HG03159 (cell line): ENCODE measurements around the gene ARL10.
"Not testable (repeated sequence)": the region's sequence is repeated elsewhere in the genome, so short reads cannot be mapped to it uniquely, and the experiment has no call there.

Source experiments
- ATAC-seq: cut with Tn5 transposase; IDR thresholded peaks from one replicate; pipeline ENCODE4 v1.9.1; 2021; ENCODE audit warnings: mild to moderate bottlenecking, moderate library complexity; ENCODE audit not compliant: unreplicated experiment

The ARL10 gene

DNA sequence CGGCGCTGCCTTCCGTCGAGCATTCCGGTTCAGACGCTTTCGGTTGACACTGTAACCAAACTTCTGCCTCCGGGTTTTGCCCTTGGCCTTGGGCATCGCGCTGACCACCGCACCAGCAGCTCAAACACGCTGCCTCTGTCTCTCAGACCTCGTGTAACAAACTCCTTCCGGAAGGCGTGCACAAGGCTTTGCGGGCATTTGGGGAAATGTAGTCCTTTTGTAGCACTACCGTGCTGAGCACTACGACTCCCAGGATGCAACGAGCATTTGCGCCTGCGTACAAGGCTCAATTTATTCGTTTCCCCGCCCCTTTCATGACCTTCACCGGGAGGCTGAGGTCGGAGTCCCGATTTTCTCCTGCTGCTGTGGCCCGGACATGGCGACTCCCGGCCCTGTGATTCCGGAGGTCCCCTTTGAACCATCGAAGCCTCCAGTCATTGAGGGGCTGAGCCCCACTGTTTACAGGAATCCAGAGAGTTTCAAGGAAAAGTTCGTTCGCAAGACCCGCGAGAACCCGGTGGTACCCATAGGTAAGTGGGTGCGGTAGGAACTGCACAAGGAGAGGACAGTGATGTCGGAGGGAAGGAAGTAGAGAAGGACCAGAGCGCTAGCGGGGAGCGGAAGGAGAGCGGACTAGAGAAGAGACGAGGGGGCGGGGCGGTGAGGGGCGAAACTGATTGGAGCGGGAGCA is 23.3 kb downstream of the ARL10 start, which contains the start of the genes HIGD2A and NOP16:
Gene HIGD2A (plus strand): TSS at position 308 of the 691 bp plus-strand sequence. CDS start 69 bp downstream, at position 377.
Gene NOP16 (minus strand): TSS at position 155 of the 691 bp plus-strand sequence. CDS start 59 bp downstream, at position 96.
- peak; percentile 89 for ATAC-seq

DNA sequence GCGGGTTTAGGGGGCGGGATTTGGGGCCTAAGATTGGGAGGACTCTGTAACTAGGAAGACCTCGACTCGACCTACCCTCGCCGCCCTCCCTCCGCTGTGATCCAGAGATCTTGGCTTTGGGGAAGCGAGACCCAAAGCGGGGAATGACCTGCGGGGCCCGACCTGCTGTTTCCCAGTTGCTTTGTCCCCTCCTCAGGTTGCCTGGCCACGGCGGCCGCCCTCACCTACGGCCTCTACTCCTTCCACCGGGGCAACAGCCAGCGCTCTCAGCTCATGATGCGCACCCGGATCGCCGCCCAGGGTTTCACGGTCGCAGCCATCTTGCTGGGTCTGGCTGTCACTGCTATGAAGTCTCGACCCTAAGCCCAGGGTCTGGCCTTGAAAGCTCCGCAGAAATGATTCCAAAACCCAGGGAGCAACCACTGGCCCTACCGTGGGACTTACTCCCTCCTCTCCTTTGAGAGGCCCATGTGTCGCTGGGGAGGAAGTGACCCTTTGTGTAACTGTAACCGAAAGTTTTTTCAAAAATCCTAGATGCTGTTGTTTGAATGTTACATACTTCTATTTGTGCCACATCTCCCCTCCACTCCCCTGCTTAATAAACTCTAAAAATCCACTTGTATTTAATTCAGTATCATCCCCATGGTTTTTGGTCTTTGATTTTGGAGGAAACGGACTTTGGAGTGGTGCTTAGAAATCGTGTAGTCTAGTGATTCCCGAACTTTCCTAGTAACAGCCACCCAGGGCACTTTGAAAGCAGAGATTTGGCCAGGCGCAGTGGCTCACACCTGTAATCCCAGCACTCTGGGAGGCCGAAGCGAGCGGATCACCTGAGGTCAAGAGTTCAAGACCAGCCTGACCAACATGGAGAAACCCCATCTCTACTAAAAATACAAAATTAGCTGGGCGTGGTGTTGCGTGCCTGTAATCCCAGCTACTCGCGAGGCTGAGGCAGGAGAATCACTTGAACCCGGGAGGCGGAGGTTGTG is 24.1 kb downstream of the ARL10 start:
- ATAC-seq, result peak; percentile 28

- no peak for ATAC-seq
These were observed 26.2 kb downstream of the ARL10 start for GRCh38 chr5:176391479-176391878.

DNA sequence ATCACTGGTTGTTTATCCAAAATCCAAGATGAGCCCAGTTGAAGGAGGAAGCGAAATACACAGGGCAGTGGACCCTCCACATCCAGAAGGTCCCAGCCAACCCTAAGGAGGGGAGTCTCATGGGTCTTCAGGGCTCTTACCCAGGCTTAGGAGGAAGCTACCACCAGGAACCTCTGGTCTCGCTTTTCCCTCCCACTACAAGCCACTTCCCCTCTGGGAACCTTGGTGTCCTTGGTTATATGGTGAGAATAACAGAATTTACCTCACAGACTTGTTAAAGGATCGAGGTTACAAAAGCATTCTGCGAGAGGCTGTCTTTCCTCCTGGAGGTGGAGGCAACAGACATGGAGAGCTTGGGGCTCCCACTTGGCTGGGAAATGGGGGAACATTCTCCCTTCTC is 26.7 kb downstream of the ARL10 start:
- ATAC-seq, result no peak

DNA sequence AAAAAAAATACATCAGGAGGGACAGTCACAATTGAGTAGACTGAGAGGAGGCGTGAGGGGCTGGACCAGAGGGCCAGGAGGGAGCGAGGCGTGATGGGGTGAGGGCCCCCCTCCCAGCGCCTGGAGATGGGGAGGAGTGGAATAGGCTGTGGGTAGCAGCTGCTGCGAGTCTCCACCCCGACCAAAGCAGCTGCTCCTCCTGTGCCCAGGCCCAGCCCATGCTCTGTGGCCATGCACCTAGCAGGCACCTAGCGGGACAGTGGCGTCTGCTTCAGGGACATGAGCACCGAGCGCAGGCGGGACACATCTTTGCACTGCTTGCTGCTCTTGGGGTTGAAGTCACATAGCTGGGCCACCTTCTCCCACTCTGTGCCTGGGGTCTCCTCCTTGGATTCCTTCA is 27.2 kb downstream of the ARL10 start:
- ATAC-seq, result no peak

DNA sequence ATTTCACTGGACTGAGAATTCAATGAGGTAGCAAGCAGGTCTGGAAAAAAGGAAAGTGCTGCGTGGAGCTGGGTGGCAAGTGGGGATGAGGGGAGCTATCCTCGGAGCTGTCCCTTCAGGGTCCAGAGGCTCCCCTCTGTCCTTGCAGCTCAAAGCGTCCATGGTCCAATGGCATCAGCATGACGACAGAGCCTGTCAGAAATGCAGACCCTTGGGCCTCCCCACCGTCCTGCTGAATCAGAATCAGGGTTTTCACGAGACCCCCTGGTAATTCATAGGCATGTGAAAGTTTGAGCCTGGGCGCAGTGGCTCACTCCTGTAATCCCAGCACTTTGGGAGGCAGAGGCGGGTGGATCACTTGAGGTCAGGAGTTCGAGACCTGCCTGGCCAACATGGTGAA is 28.8 kb downstream of the ARL10 start:
- ATAC-seq, result no peak

- no peak for ATAC-seq
These were observed 29.8 kb downstream of the ARL10 start for GRCh38 chr5:176394881-176395675.

GRCh38 chr5:176396330-176396729 is 31.0 kb downstream of the ARL10 start:
- no peak for ATAC-seq

DNA sequence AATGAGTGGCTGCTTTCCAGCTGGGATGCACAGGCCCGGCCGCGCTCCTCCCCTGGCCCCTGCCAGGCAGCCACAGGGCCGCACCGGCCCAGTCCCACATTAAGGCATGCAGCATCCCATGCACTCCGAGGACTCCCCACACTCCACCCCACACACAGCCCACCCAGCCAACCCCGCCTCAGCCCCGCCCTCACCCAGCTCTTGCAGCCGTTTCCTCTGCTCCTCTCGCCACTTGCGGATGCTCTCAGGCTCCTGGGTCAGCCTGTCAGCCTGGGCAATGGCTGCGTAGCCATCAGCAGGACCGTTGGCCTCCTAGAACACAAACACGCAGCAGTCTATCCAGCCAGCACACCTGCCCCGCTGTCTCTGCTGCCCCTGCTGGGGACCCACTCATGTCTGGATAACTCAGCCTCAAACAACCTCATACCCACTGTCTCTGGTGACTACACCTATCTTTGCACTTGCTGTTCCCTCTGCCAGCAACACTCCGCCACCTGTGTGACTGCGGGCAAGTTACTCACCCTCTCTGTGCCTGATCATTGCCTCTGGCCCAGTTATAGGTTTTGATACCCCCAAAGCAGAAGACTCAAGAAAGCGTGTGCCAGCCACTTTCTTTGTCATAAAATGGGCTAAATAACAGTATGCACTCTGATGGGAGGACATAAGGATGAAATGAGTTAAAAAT is 32.6 kb downstream of the ARL10 start:
- ATAC-seq, result no peak

DNA sequence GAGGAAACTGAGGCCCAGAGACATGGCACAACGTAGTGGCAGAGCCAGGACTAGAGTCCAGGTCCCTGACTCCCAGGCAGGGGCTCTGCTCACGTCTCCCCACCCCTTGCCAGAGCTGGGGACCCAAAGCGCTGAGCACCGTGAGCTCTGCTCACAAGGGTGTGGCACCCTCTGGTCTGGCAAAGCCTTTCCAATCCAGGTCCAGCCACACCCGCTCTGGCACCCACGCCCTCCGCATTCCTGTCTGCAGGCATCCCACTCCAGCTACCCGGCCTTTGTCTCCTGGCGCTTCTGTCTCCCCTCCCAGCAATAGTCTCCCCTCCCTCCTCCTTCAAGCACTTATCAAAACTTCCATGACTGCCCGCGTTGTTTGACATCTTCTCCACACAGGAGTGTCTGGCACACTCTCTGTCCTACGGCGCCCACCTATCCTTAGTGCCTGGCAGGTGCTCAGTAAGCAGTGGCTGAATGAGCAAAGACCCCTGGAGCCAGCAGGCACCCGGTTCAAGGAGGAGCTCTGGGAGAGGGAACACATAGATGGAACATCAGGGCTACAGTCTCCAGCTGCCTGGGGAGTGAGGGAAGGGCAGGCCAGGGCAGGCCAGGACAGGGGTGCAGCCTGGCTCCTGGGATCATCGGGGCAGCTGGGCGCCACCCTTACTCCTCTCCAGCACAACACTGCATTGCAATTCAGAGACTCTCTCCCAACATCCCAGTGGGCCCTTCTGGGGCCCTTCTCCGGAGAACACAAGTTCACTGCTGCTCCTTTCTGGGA is 35.3 kb downstream of the ARL10 start:
- no peak for ATAC-seq

GRCh38 chr5:176401281-176402205 is 36.3 kb downstream of the ARL10 start:
- no peak for ATAC-seq

DNA sequence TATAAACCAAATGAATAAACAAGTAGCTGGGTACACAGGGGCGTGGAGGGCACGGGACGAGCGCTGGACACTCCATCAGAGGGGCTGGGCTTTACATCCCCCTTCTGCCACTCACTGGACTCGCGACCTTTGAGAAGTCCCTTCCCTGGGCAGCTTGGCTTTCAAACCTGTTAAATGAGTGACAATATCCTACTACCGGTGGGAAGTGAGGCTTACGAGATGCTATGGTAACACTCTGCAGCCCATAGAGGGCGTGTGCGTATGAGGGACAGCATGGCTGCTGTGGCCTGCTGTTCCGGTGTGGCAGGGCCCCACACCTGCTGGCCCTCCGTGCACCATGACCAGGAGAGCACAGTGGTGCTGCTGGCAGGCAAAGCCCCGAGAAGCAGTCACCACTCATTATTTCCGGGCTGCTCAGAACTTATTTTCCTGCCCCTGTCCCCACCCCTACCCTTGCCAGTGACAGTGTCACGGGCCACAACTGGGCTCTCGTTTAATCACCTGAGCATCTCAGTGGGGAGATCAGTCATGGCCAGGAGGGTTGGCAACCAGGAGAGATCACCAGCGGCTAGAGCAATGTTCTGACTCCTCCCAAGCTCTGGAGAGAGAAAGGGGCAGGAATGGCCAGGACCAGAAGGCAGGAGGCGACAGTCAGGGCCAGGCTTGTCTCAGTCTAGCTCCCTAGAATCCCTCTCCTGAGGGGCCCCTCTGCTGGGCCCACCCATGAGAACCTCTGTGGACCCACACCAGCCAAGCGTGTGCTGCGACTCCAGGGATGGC is 40.6 kb downstream of the ARL10 start:
- no peak for ATAC-seq

GRCh38 chr5:176406436-176407052 is 41.3 kb downstream of the ARL10 start:
- no peak for ATAC-seq

DNA sequence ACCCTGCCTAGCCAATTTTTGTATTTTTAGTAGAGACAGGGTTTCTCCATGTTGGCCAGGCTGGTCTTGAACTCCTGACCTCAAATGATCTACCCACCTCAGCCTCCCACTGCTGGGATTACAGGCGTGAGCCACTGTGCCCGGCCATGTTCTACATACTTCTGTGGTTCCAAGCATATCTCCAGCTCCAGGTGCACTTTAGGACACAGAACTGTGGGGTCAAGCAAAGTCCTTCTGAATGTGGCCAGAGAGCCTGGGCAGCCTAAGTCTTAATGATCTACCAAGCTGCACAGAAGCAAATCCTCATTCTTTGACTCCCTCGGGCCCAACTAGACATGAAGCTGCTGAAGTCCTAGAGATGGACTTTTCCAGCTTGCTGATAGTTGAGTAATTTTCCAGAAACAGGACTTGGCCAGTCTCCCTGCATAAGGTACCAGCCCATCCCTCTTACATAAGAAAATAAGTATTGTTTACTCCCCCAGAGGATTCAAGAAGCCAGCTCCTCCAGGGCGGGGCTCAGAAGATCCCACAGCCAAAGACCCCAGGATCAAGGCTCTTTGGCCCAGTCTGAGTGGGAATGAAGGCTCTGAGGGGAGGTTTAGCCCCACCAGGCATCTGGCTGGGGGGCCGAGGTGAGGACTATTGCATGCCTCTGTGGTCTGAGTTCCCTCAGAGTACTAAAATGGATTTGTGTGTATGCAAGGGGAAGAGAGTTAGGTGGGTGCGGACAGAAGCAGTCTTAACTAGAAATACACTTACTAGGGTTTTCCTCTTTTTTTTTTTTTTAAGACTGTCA is 42.4 kb downstream of the ARL10 start:
- no peak for ATAC-seq

GRCh38 chr5:176408252-176408573 is 42.9 kb downstream of the ARL10 start:
- not testable (repeated sequence) for ATAC-seq

DNA sequence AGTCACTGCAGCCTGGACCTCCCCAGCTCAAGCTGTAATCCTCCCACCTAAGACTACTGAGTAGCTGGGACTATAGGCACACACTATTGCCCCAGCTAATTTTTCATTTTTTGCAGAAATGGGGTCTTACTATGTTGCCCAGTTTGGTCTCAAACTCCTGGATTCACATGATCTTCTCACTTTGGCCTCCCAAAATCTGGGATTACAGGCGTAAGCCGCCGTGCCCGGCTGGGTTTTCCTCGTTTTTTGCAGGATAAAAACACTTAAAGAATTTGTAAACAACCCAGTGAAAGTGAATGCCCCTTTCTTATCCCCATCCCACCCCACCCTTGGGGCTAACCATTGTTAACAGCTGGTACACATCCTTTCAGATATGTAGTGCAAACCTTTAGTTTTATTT is 43.3 kb downstream of the ARL10 start:
- no peak for ATAC-seq

GRCh38 chr5:176409765-176410164 is 44.5 kb downstream of the ARL10 start:
- ATAC-seq, result no peak
